Motor neuron (in vitro differentiated cells): ENCODE results near the gene DUSP7. TPM values are rescaled to one million over a fixed set of nuclear protein-coding genes. Genes with fewer than 3 reads are reported as not detected.
A peak's percentile ranks its signal among the peaks of the same experiment; 100 is the strongest.
"Not testable (repeated sequence)": the region's sequence is repeated elsewhere in the genome, so short reads cannot be mapped to it uniquely, and the experiment has no call there.

ENCODE experiments used
- ATAC-seq, 8 experiments: fragments of 200-7000 bp; cut with Tn5 transposase; replicated peaks in 6 of 8; 2 replicates each; pipeline ENCODE4 v1.8.0; 2021; ENCODE audit warnings: mild to moderate bottlenecking in 8 of 8, moderate library complexity in 8 of 8
- H3K27ac ChIP-seq, 2 donors: fragments of 250-450 bp; sonication (Bioruptor Pico); 2 replicates each; pipeline ENCODE4 v1.9.0; 2021; ENCODE audit warnings: antibody characterized with exemption in 2 of 2, mild to moderate bottlenecking in 2 of 2, moderate library complexity in 1 of 2
- H3K4me1 ChIP-seq, 2 donors: fragments of 250-450 bp; sonication (Bioruptor Pico); replicated peaks in 1 of 2; 2 replicates each; pipeline ENCODE4 v1.6.1; 2021; ENCODE audit warnings: antibody characterized with exemption in 2 of 2, mild to moderate bottlenecking in 2 of 2, moderate library complexity in 1 of 2
- H3K4me3 ChIP-seq, 5 donors: fragments of 250-450 bp; sonication (Bioruptor Pico); 2 replicates each; pipeline ENCODE4 v1.9.0; 2021; ENCODE audit warnings: antibody characterized with exemption in 5 of 5, mild to moderate bottlenecking in 5 of 5, moderate library complexity in 4 of 5
- WGBS, 10 experiments: fragments of 450-650 bp; shearing (Covaris generic); methylation state at CpG; one replicate each; pipeline ENCODE4 v1.0.0; 2022; 5-methylcytosine and 5-hydroxymethylcytosine counted together
- in situ Hi-C, 9 experiments: fragments of 400-800 bp; cut with MboI; loops; one replicate each; pipeline ENCODE4 v1.15.0; 2021; ENCODE audit warnings: low sequenced_read_pairs in 9 of 9, low pct_unique_long_range_greater_than_20kb in 2 of 9; ENCODE audit not compliant: unreplicated experiment in 9 of 9
- total RNA-seq, 8 experiments: library from RNA; unstranded; fragments of 300-600 nt; gene quantifications; 2 replicates each; pipeline versions ENCODE4 v1.2.3 to v1.2.4, GENCODE V29; 2022

DUSP7 gene
- total RNA-seq, 8 experiments from 2014 or later: 6.9 to 12.9 (median 8.8) TPM

DNA sequence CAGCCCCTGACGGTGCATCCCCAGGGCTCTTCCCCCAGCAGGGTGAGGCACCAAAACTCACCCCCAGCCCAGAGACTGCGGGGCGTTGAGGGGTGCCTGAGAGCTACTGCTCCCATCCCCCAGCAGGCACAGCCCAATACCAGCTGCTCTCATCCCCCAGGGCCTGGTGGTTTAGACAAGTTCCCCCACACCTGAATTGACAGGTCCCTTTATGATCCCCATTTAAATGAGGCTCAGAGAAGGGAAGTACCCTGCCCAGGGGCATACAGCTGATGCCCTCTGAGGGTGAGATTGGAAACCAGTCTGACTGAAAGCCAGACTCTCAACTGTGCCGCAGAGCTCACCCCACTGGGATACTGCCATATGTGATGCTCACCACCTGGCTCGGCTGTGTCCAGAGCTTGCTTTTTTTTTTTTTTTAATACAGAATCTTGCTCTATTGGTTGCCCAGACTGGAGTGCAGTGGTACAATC lies 20.1 kb downstream of the DUSP7 start:
- 43 to 86% (median 63%) methylated on average over 1 to 2 of the region's 5 CpGs; no CpG with 5 or more reads in 4 of the 10 experiments for WGBS, 10 experiments
- H3K4me3 ChIP-seq: no peak overlapping the region
- peaks cover 11 to 17% of the 10 kb centered on the region in 2 donors for H3K4me1 ChIP-seq
- no peak for ATAC-seq
- in situ Hi-C loops: no loop called here
- no peak overlapping the region for H3K27ac ChIP-seq

GRCh38 chr3:52034651-52035050 lies 21.7 kb downstream of the DUSP7 start:
- WGBS, 10 experiments: 57 to 100% (median 100%) methylated on average over 1 of the region's 3 CpGs; no CpG with 5 or more reads in 6 of the 10 experiments
- ATAC-seq: no peak
- Histone ChIP-seq H3K4me3 (no peak overlapping the region), H3K4me1 (peaks cover 1 to 3% of the 10 kb centered on the region in 2 donors), H3K27ac (no peak overlapping the region)
- in situ Hi-C loops: no loop called here

- no peak for ATAC-seq
- no peak overlapping the region for H3K4me3 ChIP-seq
- H3K27ac ChIP-seq: no peak overlapping the region
- in situ Hi-C loops: no loop called here
- no peaks in the 10 kb centered on the region for H3K4me1 ChIP-seq
- 80 to 100% (median 100%) methylated on average over 1 to 3 of the region's 5 CpGs; no CpG with 5 or more reads in 5 of the 10 experiments for WGBS, 10 experiments
These were observed 22.2 kb downstream of the DUSP7 start for GRCh38 chr3:52034212-52034611.

- H3K27ac ChIP-seq, H3K4me1 ChIP-seq, in situ Hi-C loops, ATAC-seq, H3K4me3 ChIP-seq: not testable (repeated sequence)
- WGBS, 10 experiments: 71 to 100% (median 87%) methylated on average over 1 to 6 of the region's 6 CpGs; no CpG with 5 or more reads in 2 of the 10 experiments
These were observed 22.6 kb downstream of the DUSP7 start for GRCh38 chr3:52033748-52034147.

DNA sequence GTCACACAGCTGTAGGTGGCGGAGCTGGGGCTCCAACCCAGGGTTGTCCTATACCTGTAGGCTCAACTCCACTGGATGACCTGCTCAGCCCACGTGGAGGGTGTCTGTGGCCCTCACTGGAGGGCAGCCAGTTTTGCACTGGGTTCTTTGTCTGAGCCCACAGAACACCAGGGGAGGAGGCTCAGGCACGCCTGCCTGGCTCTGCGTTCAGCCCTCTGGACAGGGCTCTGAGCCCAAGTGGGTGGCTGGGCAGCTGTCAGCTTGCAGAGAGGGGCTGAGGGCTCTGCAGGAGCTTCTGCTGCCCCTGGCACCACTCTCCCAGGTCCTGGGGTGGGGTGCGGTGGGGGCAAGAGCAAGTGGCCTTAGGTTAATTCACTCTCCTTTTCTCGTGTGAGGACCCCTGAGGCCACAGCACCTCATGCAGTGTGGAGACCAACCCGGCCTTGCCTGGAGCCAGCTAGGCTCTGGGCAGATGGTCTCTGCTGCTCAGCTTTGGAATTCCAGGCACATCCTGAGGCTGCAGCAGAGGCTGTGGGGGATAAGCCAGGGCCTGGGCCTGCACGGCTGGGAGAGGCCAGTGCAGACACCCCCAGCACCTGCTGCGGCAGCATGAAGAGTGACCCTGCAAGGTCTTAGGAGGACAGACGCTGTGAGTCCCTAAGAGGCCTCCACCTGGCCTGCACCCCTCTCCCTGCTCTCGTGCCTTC lies 23.5 kb downstream of the DUSP7 start:
- in situ Hi-C loops: no loop called here
- 43 to 100% (median 80%) methylated on average over 1 of the region's 11 CpGs; no CpG with 5 or more reads in 7 of the 10 experiments for WGBS, 10 experiments

DNA sequence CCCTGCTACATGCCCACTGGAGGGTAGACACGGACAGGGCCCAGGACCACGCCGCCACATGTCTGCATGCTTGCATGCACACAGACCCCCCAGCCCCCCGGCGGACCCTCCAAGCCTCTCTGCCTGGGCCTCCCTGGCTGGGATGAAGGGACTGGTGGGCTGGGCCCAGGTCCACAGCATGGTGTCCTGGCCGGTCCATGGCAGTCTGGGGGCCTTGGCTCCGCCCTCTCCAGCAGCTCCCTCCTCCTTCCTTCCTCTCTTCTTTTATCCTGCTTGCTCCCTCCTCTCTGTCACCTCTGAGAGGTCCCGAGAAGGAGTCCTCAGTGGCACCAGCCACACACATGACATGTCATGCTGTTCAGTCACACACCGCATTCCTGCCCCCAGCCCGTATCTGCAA lies 24.5 kb downstream of the DUSP7 start:
- WGBS, 10 experiments: 60 to 100% (median 90%) methylated on average over 1 to 3 of the region's 10 CpGs; no CpG with 5 or more reads in 5 of the 10 experiments
- no peak for ATAC-seq
- in situ Hi-C loops: no loop called here
- no peak overlapping the region for H3K27ac ChIP-seq
- no peak overlapping the region for H3K4me3 ChIP-seq
- H3K4me1 ChIP-seq: peaks cover 2 to 6% of the 10 kb centered on the region in 2 donors

More for the DNA sequence above, 23.5 kb downstream of the DUSP7 start:
- peak in 4 of 8 experiments; percentile 16 to 53 (median 30) for ATAC-seq
- Histone ChIP-seq H3K4me3 (no peak overlapping the region), H3K27ac (no peak overlapping the region), H3K4me1 (peaks cover 2 to 6% of the 10 kb centered on the region in 2 donors)

- in situ Hi-C loops: no loop called here
- no peak overlapping the region for H3K27ac ChIP-seq
- peak in 2 of 8 experiments; percentile 47 to 88 for ATAC-seq
- no peak overlapping the region for H3K4me3 ChIP-seq
- 0 to 90% (median 60%) methylated on average over 1 to 4 of the region's 11 CpGs; no CpG with 5 or more reads in 5 of the 10 experiments for WGBS, 10 experiments
- peaks cover 5 to 8% of the 10 kb centered on the region in 2 donors for H3K4me1 ChIP-seq
These were observed 25.6 kb downstream of the DUSP7 start for GRCh38 chr3:52030714-52031310.

DNA sequence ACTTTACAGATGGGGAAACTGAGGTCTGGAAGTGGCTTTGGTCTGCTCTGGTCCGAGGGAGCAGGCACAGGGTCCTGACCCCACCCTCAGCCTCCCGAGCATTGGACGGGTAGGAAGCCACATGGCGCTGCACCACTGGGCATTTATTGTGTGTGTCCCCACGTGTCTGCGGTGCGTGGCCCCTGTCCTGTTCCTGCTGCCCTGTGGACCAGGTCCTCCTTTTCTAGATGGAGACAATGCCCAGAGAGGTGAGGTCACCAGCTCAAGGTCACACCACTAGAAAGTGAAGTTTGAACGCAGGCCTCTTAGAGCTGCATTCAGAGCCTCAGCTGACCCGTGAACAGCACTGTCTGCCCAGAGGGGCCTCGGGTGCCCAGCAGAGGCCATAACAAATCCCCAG lies 26.8 kb downstream of the DUSP7 start:
- Histone ChIP-seq H3K4me3 (no peak overlapping the region), H3K4me1 (peaks cover 7 to 11% of the 10 kb centered on the region in 2 donors), H3K27ac (no peak overlapping the region)
- no peak for ATAC-seq
- 53 to 100% (median 80%) methylated on average over 1 to 3 of the region's 10 CpGs; no CpG with 5 or more reads in 3 of the 10 experiments for WGBS, 10 experiments
- in situ Hi-C loops: no loop called here

- Histone ChIP-seq H3K4me3 (no peak overlapping the region), H3K27ac (no peak overlapping the region), H3K4me1 (peaks cover 7 to 11% of the 10 kb centered on the region in 2 donors)
- in situ Hi-C loops: no loop called here
- ATAC-seq: peak in 2 of 8 experiments; percentile 3 to 9
- 83 to 100% (median 100%) methylated on average over 1 of the region's 9 CpGs; no CpG with 5 or more reads in 7 of the 10 experiments for WGBS, 10 experiments
These were observed 27.3 kb downstream of the DUSP7 start for GRCh38 chr3:52029053-52029452.

DNA sequence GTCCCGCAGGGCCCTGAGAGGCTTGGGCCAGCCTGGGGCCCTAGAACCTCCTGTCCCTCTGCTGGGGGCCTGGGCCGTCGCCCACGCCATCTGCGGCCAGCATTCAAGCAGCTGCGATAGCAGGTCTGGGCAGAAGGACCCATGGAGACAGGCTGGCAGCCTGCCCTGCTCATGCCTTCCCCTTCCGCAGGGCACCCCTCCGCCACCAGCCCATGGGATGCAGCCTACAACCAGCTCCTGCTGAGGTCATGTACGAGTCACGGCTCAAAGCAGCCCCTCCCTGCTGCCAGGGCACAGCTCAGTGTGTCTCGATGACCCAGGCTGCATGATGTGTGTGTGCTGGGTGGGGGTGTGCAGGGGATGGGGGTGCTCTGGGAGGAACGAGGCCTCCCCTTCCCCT lies 27.8 kb downstream of the DUSP7 start:
- in situ Hi-C loops: no loop called here
- Histone ChIP-seq H3K27ac (no peak overlapping the region), H3K4me3 (no peak overlapping the region), H3K4me1 (peaks cover 7 to 11% of the 10 kb centered on the region in 2 donors)
- WGBS, 10 experiments: 70 to 100% (median 80%) methylated on average over 1 to 4 of the region's 12 CpGs; no CpG with 5 or more reads in 7 of the 10 experiments
- ATAC-seq: peak in 7 of 8 experiments; percentile 36 to 86 (median 71)

DNA sequence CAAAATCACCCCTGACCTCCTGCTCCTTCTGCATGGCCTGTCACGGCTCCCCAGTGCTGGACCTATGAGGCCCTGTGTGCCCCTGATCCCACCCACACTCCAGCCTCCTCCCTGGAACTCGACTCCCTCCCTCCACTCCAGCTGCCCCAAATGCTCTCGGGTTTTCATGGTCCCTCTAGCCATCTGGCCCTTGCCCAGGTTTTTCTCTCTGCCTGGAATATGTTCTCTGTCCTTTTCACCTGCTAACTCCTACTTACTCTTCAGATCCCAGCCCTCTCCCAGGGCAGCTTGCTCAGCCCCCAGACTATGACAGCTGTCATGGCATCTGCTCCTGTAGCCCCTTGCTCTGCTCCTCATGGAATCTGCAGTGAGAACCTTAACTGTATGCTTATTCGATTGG lies 30.3 kb downstream of the DUSP7 start:
- no peak overlapping the region for H3K4me3 ChIP-seq
- WGBS, 10 experiments: 20 to 60% (median 44%) methylated on average over 1 to 2 of the region's 4 CpGs; no CpG with 5 or more reads in 6 of the 10 experiments
- ATAC-seq: peak in 1 of 8 experiments; percentile 7
- in situ Hi-C loops: no loop called here
- peaks cover 19 to 21% of the 10 kb centered on the region in 2 donors for H3K4me1 ChIP-seq
- no peak overlapping the region for H3K27ac ChIP-seq

DNA sequence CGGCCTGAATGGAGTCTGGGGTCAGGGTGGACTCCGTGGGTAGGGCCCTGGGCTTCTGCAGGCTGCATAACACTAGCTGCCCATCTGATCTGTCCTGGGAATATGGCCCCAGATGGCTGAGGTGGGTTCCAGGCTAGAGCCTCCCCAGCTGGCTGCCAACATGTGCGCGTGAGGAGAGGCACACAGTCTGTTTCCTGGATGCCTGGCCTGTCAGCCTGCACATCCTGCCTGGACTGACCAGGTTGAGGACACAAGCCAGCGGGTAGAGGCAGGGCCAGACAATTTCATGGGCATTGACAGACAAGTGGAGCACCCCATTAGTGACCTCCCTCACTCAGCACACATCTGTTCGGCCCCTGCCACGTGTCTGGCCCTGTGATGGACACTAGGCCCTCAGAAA lies 30.9 kb downstream of the DUSP7 start:
- H3K27ac ChIP-seq: no peak overlapping the region
- in situ Hi-C loops: no loop called here
- no peak overlapping the region for H3K4me3 ChIP-seq
- peak in 2 of 8 experiments; percentile 10 to 18 for ATAC-seq
- WGBS, 10 experiments: 67 to 80% methylated on average over 1 to 3 of the region's 7 CpGs; no CpG with 5 or more reads in 8 of the 10 experiments
- H3K4me1 ChIP-seq: peaks cover 19 to 21% of the 10 kb centered on the region in 2 donors
